COR-L47 (cell line): Measurements from ENCODE around the gene ZDHHC1.
A peak's percentile ranks its signal among the peaks of the same experiment; 100 is the strongest.
"Not testable (repeated sequence)": the region's sequence is repeated elsewhere in the genome, so short reads cannot be mapped to it uniquely, and the experiment has no call there.

Source experiments
- DNase-seq: peaks from one replicate; lab custom pipeline; 2025; lab: John Stamatoyannopoulos, UW

The ZDHHC1 gene

DNA sequence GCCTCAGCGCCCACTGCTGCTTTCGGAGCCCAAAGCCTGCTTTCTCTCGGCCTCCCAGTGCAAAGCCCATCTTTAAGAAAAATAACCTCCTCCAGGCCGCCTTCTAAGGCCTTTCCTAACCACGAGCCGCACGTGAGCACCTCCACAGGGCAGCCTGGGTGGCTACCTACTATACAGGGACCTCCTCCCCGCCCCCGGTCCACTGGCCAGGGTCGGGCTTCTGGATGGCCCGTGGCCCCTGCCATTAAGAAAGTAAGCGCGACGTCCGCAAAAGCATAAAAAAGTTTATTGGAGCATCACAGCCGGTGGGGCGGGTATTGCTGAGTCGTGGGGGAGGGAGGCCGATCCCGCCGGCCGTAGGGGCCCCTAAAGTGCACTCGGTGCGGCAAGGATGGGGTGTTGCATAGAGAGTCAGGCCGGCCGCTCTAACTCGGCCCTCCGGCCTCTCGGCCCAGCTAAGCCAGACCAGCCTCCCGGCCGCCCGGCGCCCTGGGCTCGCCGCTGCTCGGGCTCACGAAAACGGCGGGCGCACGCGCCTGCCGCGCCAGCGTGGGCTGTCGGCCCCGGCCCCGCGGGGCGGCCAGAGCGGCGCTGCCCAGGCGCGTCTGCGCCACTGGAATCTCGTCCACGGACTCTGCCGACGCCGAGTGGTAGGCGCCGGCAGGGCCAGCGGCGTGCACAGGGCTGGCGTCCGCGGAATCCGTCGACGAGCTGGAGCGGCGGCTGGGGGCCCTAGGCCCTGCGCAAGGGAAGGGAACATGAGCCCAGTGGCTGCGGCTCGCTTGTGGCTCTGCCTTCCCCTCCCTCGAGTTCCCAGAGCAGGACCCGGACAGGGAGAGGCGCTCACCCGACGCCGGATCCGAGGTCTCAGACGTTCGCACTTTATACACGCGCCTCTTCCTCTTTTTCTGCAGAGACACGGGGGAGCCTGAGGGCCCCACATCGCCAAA lies 21.8 kb downstream of the ZDHHC1 start:
- DNase-seq: no peak

DNA sequence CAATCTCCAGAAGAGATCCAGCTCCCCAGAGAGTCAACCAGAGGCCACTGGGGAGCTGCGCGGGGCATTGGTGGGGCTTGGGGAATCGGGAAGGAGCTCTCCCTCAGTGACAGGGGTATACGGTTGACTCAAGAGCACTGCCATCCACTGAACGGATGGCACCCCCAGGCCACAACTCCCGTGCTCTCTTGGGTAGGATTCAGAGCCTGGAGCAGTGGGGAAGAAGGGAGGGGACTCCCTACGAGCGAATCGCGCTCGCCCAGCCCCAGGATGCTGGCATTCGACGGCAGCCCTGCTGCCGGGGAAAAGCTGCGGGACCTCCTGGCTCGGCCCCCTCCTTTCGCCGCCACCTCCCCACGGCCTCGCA lies 22.5 kb downstream of the ZDHHC1 start:
- DNase-seq: no peak

DNA sequence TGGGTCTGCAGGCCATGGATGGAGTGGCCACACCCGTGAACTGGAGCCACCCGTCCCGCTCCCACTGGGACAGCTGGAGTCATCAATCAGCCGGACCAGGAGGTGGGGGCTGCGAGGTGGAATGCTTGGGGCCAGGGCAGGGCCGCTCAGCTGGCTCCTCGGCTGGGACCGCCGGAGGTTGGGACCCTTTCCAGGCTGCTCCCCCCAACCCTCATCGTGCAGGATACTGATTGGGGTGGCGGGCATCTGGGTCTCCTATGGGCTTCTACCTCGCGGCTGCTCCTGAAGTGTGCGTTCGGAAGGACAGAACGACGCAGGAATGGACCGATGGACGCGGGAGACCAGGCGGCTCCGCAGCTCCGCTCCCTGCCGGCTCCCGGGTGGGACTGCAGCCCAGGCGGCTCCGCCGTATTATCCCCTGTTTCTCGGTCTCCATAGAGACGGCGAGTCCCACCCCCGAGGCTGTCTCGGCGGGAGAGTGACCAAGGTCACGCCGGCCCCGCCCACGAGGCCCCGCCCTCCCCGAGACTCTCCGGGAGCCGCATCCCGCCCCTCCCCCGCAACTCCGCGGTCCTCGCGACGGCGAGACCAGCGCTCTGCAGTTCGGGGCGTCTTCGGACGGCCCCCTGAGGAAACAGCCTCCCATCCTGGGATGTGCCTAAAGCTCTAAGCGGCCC lies 23.0 kb downstream of the ZDHHC1 start, which contains the start of gene TPPP3:
Gene TPPP3 (minus strand): TSS at position 388 of the 677 bp plus-strand sequence. CDS start 2,387 bp downstream, outside the sequence.
- peak; percentile 92 for DNase-seq

DNA sequence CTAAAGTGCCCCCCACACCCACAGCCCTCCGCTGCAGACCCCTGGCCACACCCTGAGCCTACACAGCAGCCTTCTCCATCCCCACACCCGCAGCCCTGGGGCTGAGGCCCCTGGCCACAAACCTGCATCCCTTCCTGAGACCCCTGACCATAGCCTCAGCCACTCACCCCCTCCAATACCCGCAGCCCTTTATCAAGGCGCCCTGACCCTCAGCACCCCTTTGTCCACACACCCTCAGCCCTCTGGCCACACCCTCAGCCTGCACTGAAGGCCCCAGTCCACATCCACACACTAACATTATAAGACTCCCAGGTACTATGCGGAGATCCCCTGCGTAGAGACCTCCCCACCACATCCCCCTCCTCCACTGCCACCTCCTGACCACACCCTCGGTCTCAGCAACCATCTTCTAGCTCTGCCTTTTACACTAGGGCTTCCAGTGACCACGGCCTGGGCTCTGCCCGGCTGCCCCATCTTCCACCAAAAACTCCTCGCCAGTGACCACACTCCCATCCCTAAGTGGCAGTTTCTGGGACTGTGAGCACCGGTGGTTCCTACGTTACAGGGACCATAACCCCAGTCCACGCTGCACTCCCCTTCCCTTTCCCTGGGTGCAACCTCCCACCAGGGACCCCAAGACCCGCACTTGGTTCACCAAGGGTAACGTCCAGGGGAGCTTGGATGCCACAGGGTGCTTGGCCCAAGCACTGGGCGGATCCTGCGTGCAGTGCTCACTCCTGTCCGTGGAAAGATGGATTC lies 23.8 kb downstream of the ZDHHC1 start:
- DNase-seq: no peak

DNA sequence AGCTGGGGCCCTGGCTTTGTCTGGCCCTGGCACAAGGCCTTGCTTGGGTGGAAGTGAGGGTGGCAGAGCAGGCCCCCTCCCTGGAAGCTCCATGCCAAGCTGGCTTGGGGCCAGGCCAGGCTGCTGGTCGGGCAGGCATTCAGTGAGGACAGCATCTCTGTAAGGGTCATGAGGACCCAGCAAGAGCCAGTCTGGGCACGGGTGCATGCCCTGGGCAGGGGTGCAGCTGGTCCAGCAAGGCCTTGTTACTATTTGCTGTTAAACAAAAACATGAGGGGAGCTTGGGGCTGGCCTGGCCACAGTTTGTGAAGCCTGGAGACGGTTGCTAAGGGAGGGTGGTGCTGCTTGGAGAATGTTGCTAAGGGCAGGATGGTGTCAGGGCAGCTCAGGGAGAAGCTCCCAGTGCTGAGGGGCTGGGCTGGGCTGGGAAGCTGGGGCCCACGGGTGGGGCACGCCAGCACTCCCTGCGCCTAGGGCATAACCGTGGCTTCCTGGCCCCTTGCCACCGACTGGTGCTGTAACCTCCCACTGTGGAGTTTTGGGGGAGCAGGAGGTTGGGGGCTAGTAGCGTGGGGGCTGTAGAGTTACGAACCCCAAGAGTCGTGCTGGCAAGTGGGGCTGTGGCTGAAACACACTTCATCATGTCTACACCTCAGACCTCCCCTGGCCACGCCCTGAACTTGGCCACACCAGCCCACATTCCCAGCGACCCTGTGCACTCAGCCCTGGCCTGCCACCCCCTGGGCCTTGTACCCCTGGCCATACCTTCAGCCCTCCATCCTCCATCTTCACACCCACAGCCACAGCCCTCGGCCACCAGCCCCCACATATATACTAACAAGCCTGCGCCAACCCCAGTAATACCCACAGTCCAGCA lies 24.6 kb downstream of the ZDHHC1 start:
- DNase-seq: peak; percentile 92

DNA sequence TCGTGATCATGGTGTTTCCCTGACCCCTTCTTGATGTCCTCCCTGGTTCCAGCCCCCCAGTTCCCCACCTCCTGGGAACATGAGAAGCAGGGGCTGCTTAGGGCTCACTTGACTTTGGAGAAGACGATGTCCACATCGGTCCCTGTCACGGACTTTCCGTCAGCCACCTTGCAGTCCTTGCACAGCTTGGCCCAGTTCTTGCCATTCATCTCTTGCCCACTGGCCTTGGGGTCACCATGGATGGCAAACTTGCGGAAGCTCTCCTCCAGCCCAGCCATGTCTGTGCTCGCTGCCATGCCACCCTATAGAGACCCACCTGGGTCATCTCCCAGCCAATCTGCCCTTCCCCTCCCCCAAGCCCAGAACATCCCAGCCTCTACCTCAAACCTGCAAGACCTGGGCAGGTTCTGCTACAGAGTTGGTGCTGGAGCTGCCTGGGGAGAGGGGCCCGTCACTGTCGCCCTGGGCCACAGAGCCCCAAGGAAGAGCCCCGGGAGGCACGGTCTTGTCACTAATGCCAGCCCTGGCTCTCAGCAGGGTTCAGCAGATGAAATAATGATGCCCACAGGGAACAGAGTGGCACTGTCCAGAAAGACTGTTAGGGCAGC lies 25.4 kb downstream of the ZDHHC1 start:
- DNase-seq: no peak

DNA sequence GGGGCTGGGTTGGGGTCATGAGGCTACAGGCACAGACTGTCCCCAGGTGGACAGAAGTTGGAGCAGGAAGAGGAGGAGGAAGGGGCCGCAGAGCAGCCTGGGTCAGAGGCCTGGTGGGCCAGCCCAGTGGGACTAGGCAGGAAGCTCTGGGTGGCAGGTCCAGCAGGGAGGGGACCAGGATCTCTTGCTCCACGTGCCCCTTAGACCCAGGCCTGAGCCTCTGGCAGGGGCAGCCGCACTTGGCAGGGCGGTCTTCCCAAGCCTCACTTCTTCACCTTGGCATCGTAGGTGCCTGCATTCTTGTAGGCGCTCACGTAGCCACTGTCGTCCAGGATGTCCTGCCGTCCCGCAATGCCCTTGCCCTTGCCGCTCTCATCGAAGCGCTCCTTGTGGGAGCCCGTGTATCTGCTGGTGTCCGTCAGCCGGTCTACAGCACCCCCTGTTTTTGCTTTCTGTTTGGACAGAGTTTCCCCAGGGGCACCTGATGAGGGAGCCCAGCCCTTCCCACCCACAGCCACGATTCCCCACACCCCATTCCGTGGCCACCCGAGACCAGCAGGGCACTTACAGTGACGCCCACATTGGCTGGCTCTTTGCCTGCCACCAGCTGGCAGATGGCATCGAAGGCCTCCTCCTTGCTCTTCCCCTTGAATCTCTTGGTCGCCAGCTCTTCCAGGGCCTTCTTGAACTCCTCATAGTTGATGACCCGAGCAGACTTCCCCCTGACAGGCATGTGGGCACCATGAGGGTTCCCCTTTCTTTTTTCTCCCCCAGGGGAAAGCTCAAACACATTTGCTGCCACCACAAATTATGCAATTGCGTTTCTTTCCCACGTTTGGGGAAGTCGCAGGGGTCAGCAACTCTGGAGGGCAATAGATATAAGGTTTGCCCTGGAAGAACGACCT lies 26.1 kb downstream of the ZDHHC1 start:
- DNase-seq: no peak

DNA sequence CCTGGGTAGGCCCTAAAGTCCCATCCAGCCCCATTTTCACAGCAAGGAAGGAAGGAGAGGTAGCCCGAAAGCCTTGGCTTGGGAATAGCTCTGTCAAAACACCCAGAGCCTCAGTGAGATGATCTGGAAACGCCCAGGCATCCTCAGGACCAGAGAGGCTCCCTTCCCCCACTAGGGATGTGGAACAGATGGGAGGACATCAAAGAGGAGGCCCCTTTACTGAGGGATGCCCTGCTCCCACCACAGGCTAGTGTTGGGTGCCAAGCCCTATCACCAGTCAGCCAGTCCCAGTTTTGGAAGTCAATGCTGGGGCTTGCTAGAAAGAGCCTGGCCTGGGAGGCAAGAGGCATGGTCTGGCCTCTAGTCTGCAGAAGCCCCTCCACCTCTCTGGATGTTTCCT lies 27.7 kb downstream of the ZDHHC1 start:
- no peak for DNase-seq

DNA sequence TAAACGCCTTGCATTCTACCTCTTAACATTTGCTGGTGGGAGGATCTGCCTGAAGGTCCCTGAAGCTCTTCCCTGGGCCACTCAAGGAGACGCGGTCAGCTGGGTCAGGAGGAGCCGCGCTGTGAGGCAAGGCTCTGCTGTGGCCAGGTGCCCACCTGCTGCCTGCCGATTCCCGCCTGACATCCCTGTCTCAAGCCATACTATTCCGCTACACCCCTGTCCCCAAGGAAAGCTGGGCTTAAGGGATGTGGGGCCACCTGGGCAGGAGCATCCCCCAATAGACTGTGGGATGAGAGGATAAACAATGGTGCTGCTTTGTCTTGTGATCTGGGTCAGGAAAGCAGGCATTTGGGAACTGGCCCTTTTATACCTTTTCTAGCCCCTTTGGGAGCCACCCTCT lies 28.1 kb downstream of the ZDHHC1 start:
- DNase-seq: no peak

DNA sequence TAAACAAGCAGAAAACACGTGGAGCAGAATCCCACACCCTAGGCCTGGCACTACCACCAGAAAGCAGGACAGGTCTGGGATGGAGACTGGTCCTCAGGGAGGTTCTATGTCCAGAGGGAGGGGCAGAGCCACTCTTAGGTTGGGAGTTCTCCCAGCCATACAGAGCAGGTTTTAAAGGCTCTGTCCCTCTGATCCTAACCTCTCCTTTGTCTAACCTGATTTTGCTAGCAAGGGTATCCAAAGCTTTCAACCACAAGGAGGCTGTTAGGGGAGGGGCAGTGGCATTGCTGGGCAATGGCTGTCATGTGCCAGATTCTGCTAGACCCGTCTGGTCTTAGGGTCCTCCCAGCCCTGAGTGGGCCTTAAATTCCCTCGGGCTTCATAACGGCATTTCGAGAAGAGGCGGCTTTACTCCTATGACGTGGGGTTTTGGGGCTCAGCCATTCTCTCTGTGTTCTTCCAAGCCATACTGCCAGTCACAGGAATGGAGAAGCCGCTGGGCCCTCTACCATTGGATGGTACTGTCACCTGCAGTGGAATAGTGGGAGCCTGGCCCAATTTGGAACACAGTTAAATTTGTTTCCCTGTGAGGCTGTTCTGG lies 28.7 kb downstream of the ZDHHC1 start:
- DNase-seq: no peak

DNA sequence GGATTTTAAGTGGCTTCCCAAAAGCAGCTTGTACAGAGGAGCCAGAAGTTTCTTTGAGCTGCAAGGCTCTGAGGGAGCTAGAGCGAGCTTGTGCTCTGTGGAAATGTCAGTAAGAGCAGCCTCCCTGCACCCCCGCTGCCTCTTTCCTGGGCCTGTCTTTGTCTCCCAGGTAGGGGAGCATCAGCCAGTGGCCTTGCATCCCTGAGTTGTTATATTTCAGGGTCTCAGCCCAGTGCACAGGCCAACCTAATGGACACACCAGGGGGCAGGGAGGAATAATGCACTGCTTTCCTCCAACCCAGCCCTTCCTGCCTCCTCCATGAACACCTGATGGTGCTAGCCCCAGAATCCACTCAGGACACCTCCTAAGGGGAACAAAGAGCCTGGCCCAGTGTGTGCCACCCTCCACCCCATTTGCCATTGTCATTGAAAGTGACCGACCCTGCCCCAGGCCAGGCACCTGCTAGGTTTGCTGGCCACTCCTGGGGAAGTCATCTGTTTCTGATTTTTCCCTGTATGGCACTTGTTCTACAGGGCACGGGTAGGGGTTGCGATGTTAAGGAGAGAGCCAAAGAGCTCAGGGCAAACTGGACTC lies 29.3 kb downstream of the ZDHHC1 start:
- no peak for DNase-seq

DNA sequence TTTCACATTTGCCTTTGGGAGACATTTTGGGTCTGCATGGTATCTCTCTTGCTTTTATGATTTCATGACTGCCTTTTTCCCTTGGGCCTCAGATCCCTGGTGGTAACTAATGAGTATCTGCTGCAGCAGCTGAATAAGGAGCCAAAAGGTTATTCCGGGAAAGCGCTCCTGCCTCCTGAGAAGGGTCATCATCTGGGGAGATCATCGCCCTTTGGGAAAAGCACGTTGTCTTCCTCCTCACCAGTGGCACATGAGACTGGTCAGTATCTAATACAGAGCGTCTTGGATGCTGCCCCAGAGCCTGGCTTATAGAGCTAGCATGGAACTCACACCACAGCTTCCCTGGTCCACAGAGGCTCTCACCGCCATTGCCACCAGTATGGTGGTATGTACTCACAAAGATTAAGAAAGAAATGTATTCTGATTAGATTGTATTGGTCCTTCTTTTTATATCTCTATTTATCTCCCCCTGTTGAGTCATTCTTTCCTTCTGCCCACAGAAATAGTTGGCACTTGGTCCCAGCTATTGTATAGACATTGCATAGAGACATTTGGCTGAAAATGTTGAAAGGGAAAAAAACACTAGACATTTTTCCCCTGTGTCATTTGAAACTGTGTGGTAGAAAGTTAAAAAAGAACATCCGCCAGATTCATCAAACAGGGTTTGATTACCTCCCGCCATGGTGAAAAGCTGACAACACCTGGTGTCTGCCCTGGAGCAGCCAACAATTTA lies 31.3 kb downstream of the ZDHHC1 start:
- DNase-seq: no peak

DNA sequence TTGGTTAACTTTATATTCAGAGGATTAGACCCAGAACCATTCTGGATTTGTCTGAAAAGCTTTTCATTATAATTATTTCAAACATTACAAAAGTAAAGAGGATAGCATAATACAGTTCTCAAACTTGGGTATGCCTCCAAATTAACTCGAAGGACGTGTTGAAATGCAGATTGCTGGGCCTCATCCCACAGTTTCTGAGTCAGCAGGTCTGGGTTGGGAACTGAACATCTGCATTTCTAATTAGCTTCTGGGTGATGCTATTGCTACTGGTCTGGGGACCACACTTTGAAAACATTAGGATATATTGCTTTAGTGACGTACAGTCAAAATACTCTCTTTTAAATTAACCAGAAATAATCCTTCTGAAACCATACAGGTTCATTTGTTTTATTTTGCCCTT lies 33.0 kb downstream of the ZDHHC1 start:
- no peak for DNase-seq

DNA sequence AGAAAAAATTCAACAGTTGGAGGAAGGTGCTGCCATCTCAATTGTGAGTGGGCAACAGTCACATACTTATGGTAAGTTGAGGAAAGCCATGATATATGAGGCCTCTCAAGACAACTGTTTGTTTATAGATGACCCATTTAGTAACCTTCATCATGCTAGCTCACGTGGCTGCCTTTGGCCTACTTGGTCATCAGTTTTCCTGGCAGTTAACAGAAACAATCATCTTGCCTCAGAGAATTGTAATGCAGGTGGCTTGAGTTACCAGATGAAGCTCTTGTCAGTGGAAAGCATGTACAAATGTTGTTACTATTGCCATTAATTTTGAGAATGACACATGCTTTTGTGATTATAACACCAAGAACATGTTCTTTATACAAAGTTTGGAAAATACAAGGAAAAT lies 37.6 kb downstream of the ZDHHC1 start:
- no peak for DNase-seq

DNA sequence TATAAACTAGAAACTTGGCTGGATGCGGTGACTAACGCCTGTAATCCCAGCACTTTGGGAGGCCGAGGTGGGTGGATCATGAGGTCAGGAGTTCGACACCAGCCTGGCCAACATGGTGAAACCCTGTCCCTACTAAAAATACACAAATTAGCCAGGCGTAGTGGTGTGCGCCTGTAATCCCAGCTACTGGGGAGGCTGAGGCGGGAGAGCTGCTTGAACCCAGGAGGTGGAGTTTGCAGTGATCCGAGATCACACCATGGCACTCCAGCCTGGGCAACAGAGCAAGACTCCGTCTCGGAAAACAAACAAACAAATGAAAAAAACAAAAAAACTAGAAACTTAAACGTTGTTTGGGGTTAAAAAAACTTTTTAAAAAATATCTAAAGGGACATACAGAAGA lies 40.3 kb downstream of the ZDHHC1 start:
- DNase-seq: not testable (repeated sequence)

DNA sequence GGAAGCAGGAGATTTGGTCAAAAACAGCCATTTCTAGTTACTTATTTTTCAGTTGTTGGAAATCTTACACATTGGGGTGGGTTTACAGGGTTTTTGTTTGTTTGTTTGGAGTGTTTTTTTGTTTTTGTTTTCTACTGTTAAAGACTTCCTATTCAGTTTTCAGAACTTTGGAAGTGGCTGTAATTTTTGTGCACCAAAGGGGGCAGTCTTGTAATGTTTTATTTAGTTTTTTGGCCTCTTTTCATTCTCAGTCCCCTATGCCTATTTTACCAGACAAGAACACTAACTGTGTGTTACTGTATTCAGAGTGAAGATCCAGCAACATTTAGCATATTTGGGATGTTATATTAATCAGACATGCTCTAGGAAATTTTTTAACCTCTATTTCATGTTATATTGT lies 43.6 kb downstream of the ZDHHC1 start:
- peak; percentile 51 for DNase-seq

DNA sequence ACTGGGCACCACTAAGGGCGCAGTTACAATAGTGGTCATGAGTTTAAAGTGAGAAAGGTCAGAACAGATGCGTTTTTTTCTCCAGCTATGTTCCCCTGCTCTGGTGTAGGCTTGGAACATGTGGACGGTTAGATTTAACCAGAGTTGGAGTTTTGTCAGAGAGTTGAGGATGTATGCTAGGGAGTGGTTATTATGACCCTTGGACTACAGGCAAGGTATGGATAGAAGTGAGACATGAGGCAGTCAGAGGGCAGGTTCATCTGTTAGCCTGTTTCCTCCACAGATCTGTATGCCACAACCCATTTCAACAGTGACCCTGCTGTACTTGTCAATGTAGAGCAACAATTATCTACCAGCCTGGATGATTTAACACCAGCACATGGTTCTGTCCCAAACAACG lies 45.6 kb downstream of the ZDHHC1 start:
- no peak for DNase-seq

DNA sequence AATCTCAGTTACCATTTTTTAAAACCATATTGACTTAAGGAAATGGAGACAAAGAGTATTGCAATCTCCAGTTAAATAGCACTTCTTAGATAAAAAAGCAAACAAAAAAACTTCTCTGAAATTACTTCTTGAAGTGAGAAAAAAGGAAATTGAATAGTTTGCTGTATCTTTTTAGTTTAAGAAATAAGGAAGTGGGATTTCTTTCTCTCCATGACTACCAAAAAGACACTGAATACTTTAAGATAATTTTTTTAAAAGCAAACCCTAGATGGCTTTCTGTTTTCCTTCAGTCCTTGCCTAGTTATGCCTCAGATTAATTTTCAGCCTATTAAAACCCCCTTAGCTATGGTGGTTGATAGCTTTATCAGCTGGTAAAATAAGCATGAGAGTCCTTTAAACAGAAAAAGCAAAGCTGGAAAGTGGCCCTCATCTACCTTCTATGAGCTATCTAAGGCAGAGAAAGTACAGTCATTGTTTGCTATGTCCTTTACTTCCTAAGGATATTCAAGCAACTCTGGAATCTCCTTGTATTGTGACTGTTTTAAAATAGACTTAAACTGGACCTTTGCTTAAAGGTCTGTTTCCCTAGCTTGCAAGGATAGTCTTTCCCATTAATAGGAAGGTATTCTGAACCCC lies 51.6 kb downstream of the ZDHHC1 start:
- DNase-seq: no peak
